Activated CD8-positive, alpha-beta memory T cell treated with anti-CD3 and anti-CD28 coated beads, Interleukin-2, amount 10 ng/mL, durations not matched to agents 7 days and 5 days (primary cell): Measurements from ENCODE around the gene TMEM163. TPM values are rescaled to one million over a fixed set of nuclear protein-coding genes. Genes with fewer than 3 reads are reported as not detected.
"Not testable (repeated sequence)": the region's sequence is repeated elsewhere in the genome, so short reads cannot be mapped to it uniquely, and the experiment has no call there.

Experiments used
- ATAC-seq: fragments of 150-1000 bp; cut with Tn5 transposase; one replicate; pipeline ENCODE4 v1.10.0; 2021; ENCODE audit warnings: moderate library complexity
- CTCF ChIA-PET: fragments of 350-600 bp; sonication (Branson Sonifier 250); formaldehyde crosslinking; loops from one replicate; lab custom pipeline; 2021; ENCODE audit warnings: antibody characterized with exemption; lab: Charles Lee
- DNase-seq: peaks from one replicate; pipeline ENCODE4 v3.0.0-alpha.2; 2020
- H3K27ac Mint-ChIP-seq: one replicate; pipeline ENCODE4 v1.8.0; 2021; ENCODE audit warnings: mild to moderate bottlenecking, mixed read lengths
- H3K27me3 Mint-ChIP-seq: one replicate; pipeline ENCODE4 v1.8.0; 2021; ENCODE audit warnings: mixed read lengths
- H3K36me3 Mint-ChIP-seq: one replicate; pipeline ENCODE4 v1.8.0; 2021; ENCODE audit warnings: mild to moderate bottlenecking, mixed read lengths
- H3K4me1 Mint-ChIP-seq: one replicate; pipeline ENCODE4 v1.8.0; 2021; ENCODE audit warnings: mixed read lengths
- H3K4me3 Mint-ChIP-seq: one replicate; pipeline ENCODE4 v1.8.0; 2021; ENCODE audit warnings: mild to moderate bottlenecking, moderate library complexity, mixed read lengths
- H3K9me3 Mint-ChIP-seq: one replicate; pipeline ENCODE4 v1.8.0; 2022; ENCODE audit warnings: low read depth, mixed read lengths
- total RNA-seq, 2 experiments: library from RNA; stranded (reverse); gene quantifications; one replicate each; pipeline ENCODE4 v1.2.3, GENCODE V29; 2021

Gene TMEM163
- total RNA-seq, 2 experiments from 2014 or later: 2.1 to 2.3 TPM

DNA sequence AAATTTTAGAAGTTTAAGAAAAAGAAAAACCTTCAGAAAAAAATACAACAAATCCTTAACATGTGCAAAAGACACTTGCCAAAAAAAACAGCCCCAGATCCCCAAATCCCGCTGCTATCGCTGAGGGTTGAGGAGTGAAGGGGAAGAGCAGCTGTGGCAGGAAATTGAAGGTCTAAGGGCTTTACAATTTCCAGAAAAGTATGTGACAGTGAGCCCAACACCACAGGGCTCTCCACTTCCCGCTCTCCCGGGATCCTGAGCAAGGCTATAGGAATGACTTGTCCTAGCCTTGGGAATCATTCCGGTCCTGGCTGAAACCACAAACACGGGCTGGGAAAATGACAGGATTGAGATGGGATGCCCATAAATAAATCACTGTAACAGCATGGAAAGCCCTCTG lies 191.4 kb downstream of the TMEM163 start:
- DNase-seq: no peak
- Mint-ChIP-seq H3K36me3 (no peaks in the 10 kb centered on the region), H3K27ac (no peak overlapping the region), H3K4me1 (no peaks in the 10 kb centered on the region), H3K9me3 (no peaks in the 10 kb centered on the region), H3K27me3 (peaks cover 11% of the 10 kb centered on the region), H3K4me3 (no peak overlapping the region)
- no peak for ATAC-seq
- CTCF ChIA-PET: no interaction called here

- DNase-seq (no peak), ATAC-seq (no peak)
- no peaks in the 10 kb centered on the region for H3K36me3 Mint-ChIP-seq
- H3K4me1 Mint-ChIP-seq: no peaks in the 10 kb centered on the region
- no peak overlapping the region for H3K4me3 Mint-ChIP-seq
- H3K27me3 Mint-ChIP-seq: peaks cover 17% of the 10 kb centered on the region
- CTCF ChIA-PET: no interaction called here
- no peak overlapping the region for H3K27ac Mint-ChIP-seq
- no peaks in the 10 kb centered on the region for H3K9me3 Mint-ChIP-seq
Observed at GRCh38 chr2:134522496-134523455, 196.0 kb downstream of the TMEM163 start.

DNA sequence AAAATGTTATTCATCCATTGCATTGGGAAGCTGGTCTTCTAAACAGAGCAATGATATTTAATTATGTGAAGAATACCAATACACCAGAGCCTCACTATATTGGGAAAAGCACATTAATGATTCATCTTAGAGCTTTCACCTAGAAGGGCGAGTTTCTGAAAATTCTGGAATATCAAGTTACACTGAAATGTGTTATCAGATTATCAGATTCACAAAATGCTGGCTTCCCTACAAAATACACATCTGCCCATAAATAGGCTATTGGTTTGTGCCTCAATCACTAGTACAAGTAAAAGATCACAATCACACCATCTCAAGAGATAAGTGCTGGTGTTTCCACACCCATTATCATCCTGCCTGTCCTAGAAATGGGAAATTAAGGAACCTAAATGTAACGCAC lies 200.7 kb downstream of the TMEM163 start:
- Mint-ChIP-seq H3K27ac (no peak overlapping the region), H3K36me3 (no peaks in the 10 kb centered on the region), H3K4me1 (no peaks in the 10 kb centered on the region), H3K27me3 (peaks cover 21% of the 10 kb centered on the region), H3K4me3 (no peak overlapping the region), H3K9me3 (no peaks in the 10 kb centered on the region)
- CTCF ChIA-PET: no interaction called here
- ATAC-seq (no peak), DNase-seq (no peak)

DNA sequence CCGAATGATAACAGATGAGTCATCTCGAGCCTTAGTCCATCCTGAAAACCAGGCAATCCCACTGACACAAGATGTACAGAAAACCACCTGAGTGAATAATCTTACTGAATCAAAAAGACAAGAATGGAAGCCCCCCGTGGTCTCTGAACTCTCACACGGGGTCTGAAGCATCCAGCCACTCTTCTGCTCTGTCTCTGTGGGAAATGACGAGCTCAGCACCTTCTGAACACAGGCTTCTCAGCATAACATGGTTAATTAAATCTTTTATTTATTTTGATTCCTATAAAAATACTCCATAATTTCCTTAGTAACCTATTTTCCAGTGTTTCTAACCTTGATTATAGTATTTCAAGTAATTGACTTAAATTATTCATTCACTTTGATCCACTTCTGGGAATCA lies 203.7 kb downstream of the TMEM163 start:
- ATAC-seq: no peak
- CTCF ChIA-PET: no interaction called here

DNA sequence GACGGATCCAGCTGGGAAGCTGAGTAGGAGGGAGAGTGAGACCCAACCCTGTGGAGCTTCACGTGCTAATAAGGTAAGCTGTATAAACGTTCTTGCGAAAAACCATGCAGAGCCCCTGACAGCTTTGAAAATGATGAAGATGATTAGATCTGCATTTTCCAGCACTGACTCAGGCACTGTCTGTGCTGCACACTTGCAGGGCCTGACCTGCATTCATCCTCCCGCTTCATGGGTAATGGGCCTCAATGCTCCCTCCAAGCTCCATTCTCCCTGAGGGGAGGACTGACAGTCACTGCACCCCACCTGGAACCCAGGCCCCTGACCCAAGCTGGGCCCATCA lies 205.4 kb downstream of the TMEM163 start:
- Mint-ChIP-seq H3K4me3 (no peak overlapping the region), H3K27me3 (peaks cover 18% of the 10 kb centered on the region), H3K36me3 (no peaks in the 10 kb centered on the region), H3K4me1 (no peaks in the 10 kb centered on the region), H3K9me3 (no peaks in the 10 kb centered on the region), H3K27ac (no peak overlapping the region)
- ATAC-seq (no peak), DNase-seq (no peak)
- CTCF ChIA-PET: no interaction called here

More for the DNA sequence above, 203.7 kb downstream of the TMEM163 start:
- Mint-ChIP-seq H3K4me3 (no peak overlapping the region), H3K4me1 (no peaks in the 10 kb centered on the region), H3K27me3 (peaks cover 21% of the 10 kb centered on the region), H3K9me3 (no peaks in the 10 kb centered on the region), H3K36me3 (no peaks in the 10 kb centered on the region), H3K27ac (no peak overlapping the region)
- no peak for DNase-seq

DNA sequence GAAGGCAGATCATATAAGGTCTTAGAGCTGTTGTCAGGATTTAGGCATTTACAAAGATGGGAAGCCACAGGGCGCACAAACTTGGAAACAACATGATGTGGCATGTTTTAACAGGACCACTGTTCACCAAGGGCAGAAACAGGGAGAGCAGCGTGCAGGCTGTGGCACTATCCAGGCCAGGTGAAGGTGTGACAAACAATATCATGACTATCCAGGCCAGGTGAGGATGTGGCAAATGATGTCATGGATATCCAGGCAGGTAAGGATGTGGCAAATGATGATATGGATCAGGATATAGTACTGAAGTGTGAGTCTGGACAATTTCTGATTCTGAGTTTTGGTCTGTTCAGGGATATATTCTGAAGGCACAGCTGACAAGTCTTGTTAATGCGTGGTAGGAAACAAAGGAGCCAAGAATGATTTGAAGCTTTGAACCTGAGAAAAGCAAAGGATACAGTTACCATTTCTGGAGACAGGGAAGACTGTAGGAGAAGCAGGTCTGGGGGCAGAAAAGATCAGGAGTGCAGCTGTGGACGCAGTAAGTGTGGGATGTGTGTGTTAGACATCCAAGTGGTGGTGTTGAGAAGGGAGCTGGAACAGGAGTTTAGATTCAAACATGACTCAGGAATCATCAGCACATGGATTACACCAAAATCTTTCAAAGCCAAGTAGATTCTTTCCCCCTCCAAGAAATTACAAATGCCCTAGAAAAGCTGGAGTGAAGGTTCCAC lies 205.9 kb downstream of the TMEM163 start:
- CTCF ChIA-PET: no interaction called here

GRCh38 chr2:134508391-134508790 lies 210.4 kb downstream of the TMEM163 start:
- Mint-ChIP-seq H3K4me1 (no peaks in the 10 kb centered on the region), H3K27ac (no peak overlapping the region), H3K9me3 (no peaks in the 10 kb centered on the region), H3K36me3 (no peaks in the 10 kb centered on the region), H3K27me3 (no peaks in the 10 kb centered on the region), H3K4me3 (no peak overlapping the region)
- no peak for ATAC-seq
- DNase-seq: no peak
- CTCF ChIA-PET: no interaction called here

More for the DNA sequence above, 205.9 kb downstream of the TMEM163 start:
- H3K9me3 Mint-ChIP-seq: no peaks in the 10 kb centered on the region
- H3K4me3 Mint-ChIP-seq: no peak overlapping the region
- no peak overlapping the region for H3K27ac Mint-ChIP-seq
- no peaks in the 10 kb centered on the region for H3K4me1 Mint-ChIP-seq
- DNase-seq (no peak), ATAC-seq (no peak)
- no peaks in the 10 kb centered on the region for H3K36me3 Mint-ChIP-seq
- H3K27me3 Mint-ChIP-seq: peaks cover 14% of the 10 kb centered on the region

DNA sequence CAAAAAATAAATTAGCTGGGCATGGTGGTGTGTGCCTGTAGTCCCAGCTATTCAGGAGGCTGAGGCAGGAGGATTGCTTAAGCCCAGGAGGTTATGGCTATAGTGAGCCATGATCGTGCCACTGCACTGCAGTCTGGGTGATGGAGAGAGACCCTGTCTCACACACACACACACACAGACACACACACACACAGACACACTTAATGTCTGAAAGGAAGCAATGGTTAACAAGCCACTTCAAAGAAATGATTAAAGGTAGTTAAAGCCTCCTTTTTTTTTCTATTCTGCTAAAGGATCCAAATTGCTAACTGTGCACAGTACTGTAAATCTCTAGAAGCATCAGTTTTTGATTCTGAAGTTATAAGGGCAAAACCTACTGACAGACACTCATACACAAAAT lies 211.1 kb downstream of the TMEM163 start:
- Mint-ChIP-seq H3K27me3 (peaks cover 2% of the 10 kb centered on the region), H3K9me3 (no peaks in the 10 kb centered on the region), H3K27ac (no peak overlapping the region), H3K4me1 (no peaks in the 10 kb centered on the region), H3K36me3 (no peaks in the 10 kb centered on the region), H3K4me3 (no peak overlapping the region)
- CTCF ChIA-PET: no interaction called here
- ATAC-seq: no peak
- DNase-seq: no peak

GRCh38 chr2:134507159-134507558 lies 211.6 kb downstream of the TMEM163 start:
- ATAC-seq, H3K4me1 Mint-ChIP-seq, H3K27ac Mint-ChIP-seq, CTCF ChIA-PET, DNase-seq, H3K9me3 Mint-ChIP-seq, H3K4me3 Mint-ChIP-seq, H3K36me3 Mint-ChIP-seq, H3K27me3 Mint-ChIP-seq: not testable (repeated sequence)

GRCh38 chr2:134505446-134505845 lies 213.4 kb downstream of the TMEM163 start:
- ATAC-seq (no peak), DNase-seq (no peak)
- H3K4me1 Mint-ChIP-seq: no peaks in the 10 kb centered on the region
- CTCF ChIA-PET: interaction anchor here (0.8 kb wide), 1 partner anchor 11 kb away, joined by 3 read pairs; no protein-coding TSS in a partner anchor
- H3K9me3 Mint-ChIP-seq: no peaks in the 10 kb centered on the region
- H3K27ac Mint-ChIP-seq: no peak overlapping the region
- no peak overlapping the region for H3K4me3 Mint-ChIP-seq
- no peaks in the 10 kb centered on the region for H3K36me3 Mint-ChIP-seq
- H3K27me3 Mint-ChIP-seq: peaks cover 11% of the 10 kb centered on the region

GRCh38 chr2:134504586-134505336 lies 214.0 kb downstream of the TMEM163 start:
- H3K9me3 Mint-ChIP-seq: no peaks in the 10 kb centered on the region
- DNase-seq (no peak), ATAC-seq (no peak)
- CTCF ChIA-PET: interaction anchor here (0.8 kb wide), 1 partner anchor 12 kb away, joined by 3 read pairs; no protein-coding TSS in a partner anchor
- H3K36me3 Mint-ChIP-seq: no peaks in the 10 kb centered on the region
- no peak overlapping the region for H3K4me3 Mint-ChIP-seq
- peaks cover 11% of the 10 kb centered on the region for H3K27me3 Mint-ChIP-seq
- H3K4me1 Mint-ChIP-seq: no peaks in the 10 kb centered on the region
- H3K27ac Mint-ChIP-seq: no peak overlapping the region

- Mint-ChIP-seq H3K27ac (no peak overlapping the region), H3K9me3 (no peaks in the 10 kb centered on the region), H3K4me1 (no peaks in the 10 kb centered on the region), H3K4me3 (no peak overlapping the region), H3K27me3 (peaks cover 11% of the 10 kb centered on the region), H3K36me3 (no peaks in the 10 kb centered on the region)
- DNase-seq: no peak
- no peak for ATAC-seq
- CTCF ChIA-PET: no interaction called here
Observed at GRCh38 chr2:134502104-134502503, 216.7 kb downstream of the TMEM163 start.

DNA sequence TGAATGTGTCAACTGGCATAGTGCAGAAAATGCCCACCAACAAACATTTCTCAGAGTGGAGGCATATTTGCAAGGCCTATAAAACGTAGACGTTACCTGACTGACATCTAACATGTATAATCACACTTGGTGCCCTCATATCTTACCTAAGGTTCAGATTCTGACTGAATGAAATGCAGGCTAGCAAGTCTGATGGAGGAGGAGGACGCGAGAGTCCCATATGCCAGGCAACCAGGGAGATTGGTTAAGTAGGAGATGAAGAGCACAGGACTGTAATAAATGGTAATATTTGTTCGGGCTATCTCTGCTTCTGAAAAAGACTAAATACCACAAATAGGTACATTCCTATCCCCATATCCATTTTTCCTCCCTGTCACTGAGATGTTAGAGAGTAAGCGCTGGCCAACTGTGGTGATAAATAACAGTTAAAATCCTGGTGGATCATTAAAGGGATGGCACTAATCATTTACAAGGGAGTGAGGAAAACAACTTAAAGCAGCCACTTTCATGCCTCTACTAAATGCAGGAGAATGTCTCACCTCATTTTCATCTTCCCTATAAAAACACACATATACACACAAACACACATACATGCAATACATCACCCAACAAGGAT lies 217.2 kb downstream of the TMEM163 start:
- H3K4me3 Mint-ChIP-seq: no peak overlapping the region
- ATAC-seq (no peak), DNase-seq (no peak)
- no peak overlapping the region for H3K27ac Mint-ChIP-seq
- no peaks in the 10 kb centered on the region for H3K36me3 Mint-ChIP-seq
- H3K27me3 Mint-ChIP-seq: peaks cover 11% of the 10 kb centered on the region
- CTCF ChIA-PET: no interaction called here
- no peaks in the 10 kb centered on the region for H3K4me1 Mint-ChIP-seq
- no peaks in the 10 kb centered on the region for H3K9me3 Mint-ChIP-seq
